Large intestine (tissue), 3 donors: ENCODE results near the gene PRRT3. TPM values are rescaled to one million over a fixed set of nuclear protein-coding genes. Genes with fewer than 3 reads are reported as not detected.

Experiments
- DNase-seq, 2 donors: peaks; one replicate each; pipeline versions ENCODE4 v3.0.0 to v3.0.0-alpha.2; 2013
- H3K27ac ChIP-seq: one replicate; pipeline ENCODE4 v1.5.1; 2013; ENCODE audit warnings: low read length
- H3K27me3 ChIP-seq: 2 replicates; pipeline ENCODE4 v1.6.1; 2013; ENCODE audit warnings: low read length; ENCODE audit not compliant: control insufficient read depth, insufficient read depth
- H3K36me3 ChIP-seq: 2 replicates; pipeline ENCODE4 v1.6.1; 2013; ENCODE audit warnings: low read length; ENCODE audit not compliant: control insufficient read depth, insufficient read depth
- H3K4me1 ChIP-seq: one replicate; pipeline ENCODE4 v1.6.1; 2013; ENCODE audit warnings: low read length; ENCODE audit not compliant: control insufficient read depth, insufficient read depth
- H3K4me3 ChIP-seq: one replicate; pipeline ENCODE4 v1.5.1; 2013; ENCODE audit warnings: low read length
- H3K9me3 ChIP-seq: one replicate; pipeline ENCODE4 v1.6.1; 2013; ENCODE audit warnings: mild to moderate bottlenecking, low read depth, low read length, moderate library complexity; ENCODE audit not compliant: control insufficient read depth
- WGBS: methylation state at CpG from one replicate; pipeline ENCODE4 v1.1.5; 2013; ENCODE audit warnings: low lambda C conversion rate; ENCODE audit not compliant: insufficient coverage; 5-methylcytosine and 5-hydroxymethylcytosine counted together
- polyA plus RNA-seq: library from polyadenylated mRNA; unstranded; fragments of 120-200 nt; gene quantifications from one replicate; pipeline ENCODE4 v1.2.1, GENCODE V29; 2013

PRRT3 gene
- polyA plus RNA-seq, 1 donor, result 1.8 TPM

GRCh38 chr3:9937486-9938238 lies 14.5 kb downstream of the PRRT3 start:
- Histone ChIP-seq H3K27ac (no peak overlapping the region), H3K4me3 (no peak overlapping the region), H3K4me1 (peaks cover 15% of the 10 kb centered on the region), H3K27me3 (no peaks in the 10 kb centered on the region), H3K9me3 (no peaks in the 10 kb centered on the region), H3K36me3 (peaks cover 26% of the 10 kb centered on the region)
- no peak for DNase-seq
- no CpG with 5 or more reads among the region's 13 CpGs for WGBS

- Histone ChIP-seq H3K9me3 (no peaks in the 10 kb centered on the region), H3K4me1 (peaks cover 15% of the 10 kb centered on the region), H3K27ac (no peak overlapping the region), H3K27me3 (no peaks in the 10 kb centered on the region), H3K4me3 (no peak overlapping the region), H3K36me3 (peaks cover 19% of the 10 kb centered on the region)
- no peak for DNase-seq
- WGBS, result no CpG with 5 or more reads among the region's 5 CpGs
These were observed 16.2 kb downstream of the PRRT3 start for GRCh38 chr3:9935966-9936510.

GRCh38 chr3:9934993-9935392 lies 17.2 kb downstream of the PRRT3 start:
- H3K36me3 ChIP-seq, result peaks cover 24% of the 10 kb centered on the region
- no peaks in the 10 kb centered on the region for H3K27me3 ChIP-seq
- peak overlapping the region; percentile 82 for H3K4me3 ChIP-seq
- no peak for DNase-seq
- H3K27ac ChIP-seq, result no peak overlapping the region
- H3K9me3 ChIP-seq, result no peaks in the 10 kb centered on the region
- WGBS, result 56% methylated on average over 4 of the region's 4 CpGs
- peaks cover 15% of the 10 kb centered on the region for H3K4me1 ChIP-seq

GRCh38 chr3:9934235-9934621 lies 18.0 kb downstream of the PRRT3 start:
- DNase-seq, result peak in 1 of 2 donors; percentile 22
- Histone ChIP-seq H3K27me3 (no peaks in the 10 kb centered on the region), H3K4me1 (peaks cover 15% of the 10 kb centered on the region), H3K27ac (peak overlapping the region; percentile 94), H3K36me3 (peaks cover 30% of the 10 kb centered on the region), H3K4me3 (peak overlapping the region; percentile 82), H3K9me3 (no peaks in the 10 kb centered on the region)
- no CpG with 5 or more reads among the region's 11 CpGs for WGBS

GRCh38 chr3:9933561-9934234 lies 18.5 kb downstream of the PRRT3 start, which contains the start of gene CRELD1:
Gene CRELD1 (plus strand): TSS chr3:9933834. CDS start chr3:9934439, 605 bp downstream.
- Histone ChIP-seq H3K36me3 (peaks cover 30% of the 10 kb centered on the region), H3K4me1 (peaks cover 15% of the 10 kb centered on the region), H3K9me3 (no peaks in the 10 kb centered on the region), H3K27me3 (no peaks in the 10 kb centered on the region), H3K27ac (peak within 1 kb of the TSS; percentile 94), H3K4me3 (peak within 1 kb of the TSS; percentile 82)
- peak; percentile 96 to 98 for DNase-seq
- WGBS, result 0% methylated on average over 5 of the region's 50 CpGs

- Histone ChIP-seq H3K4me3 (peak overlapping the region; percentile 82), H3K9me3 (no peaks in the 10 kb centered on the region), H3K4me1 (peaks cover 15% of the 10 kb centered on the region), H3K27me3 (no peaks in the 10 kb centered on the region), H3K27ac (peak overlapping the region; percentile 94), H3K36me3 (peaks cover 32% of the 10 kb centered on the region)
- whole genome bisulfite sequencing, result no CpG with 5 or more reads among the region's 77 CpGs
- peak; percentile 77 to 84 for DNase-seq
These were observed 19.2 kb downstream of the PRRT3 start for GRCh38 chr3:9932843-9933560.

GRCh38 chr3:9932535-9932842 lies 19.7 kb downstream of the PRRT3 start:
- H3K4me1 ChIP-seq, result peaks cover 15% of the 10 kb centered on the region
- H3K27ac ChIP-seq, result peak overlapping the region; percentile 94
- no peak for DNase-seq
- H3K27me3 ChIP-seq, result no peaks in the 10 kb centered on the region
- H3K4me3 ChIP-seq, result peak overlapping the region; percentile 82
- H3K9me3 ChIP-seq, result no peaks in the 10 kb centered on the region
- peaks cover 29% of the 10 kb centered on the region for H3K36me3 ChIP-seq
- no CpG with 5 or more reads among the region's 13 CpGs for WGBS

GRCh38 chr3:9930804-9931418 lies 21.3 kb downstream of the PRRT3 start:
- 92% methylated on average over 2 of the region's 4 CpGs for WGBS
- H3K36me3 ChIP-seq, result peaks cover 23% of the 10 kb centered on the region
- H3K4me1 ChIP-seq, result peaks cover 15% of the 10 kb centered on the region
- H3K4me3 ChIP-seq, result no peak overlapping the region
- H3K27me3 ChIP-seq, result no peaks in the 10 kb centered on the region
- H3K27ac ChIP-seq, result no peak overlapping the region
- no peaks in the 10 kb centered on the region for H3K9me3 ChIP-seq
- no peak for DNase-seq

- no peak for DNase-seq
- no peak overlapping the region for H3K27ac ChIP-seq
- WGBS, result no CpG with 5 or more reads among the region's 23 CpGs
These were observed 24.1 kb downstream of the PRRT3 start for GRCh38 chr3:9928158-9928557.

More at GRCh38 chr3:9928158-9928557, 24.1 kb downstream of the PRRT3 start:
- H3K9me3 ChIP-seq, result no peaks in the 10 kb centered on the region
- H3K36me3 ChIP-seq, result peaks cover 37% of the 10 kb centered on the region
- H3K4me3 ChIP-seq, result no peak overlapping the region
- no peaks in the 10 kb centered on the region for H3K27me3 ChIP-seq
- no peaks in the 10 kb centered on the region for H3K4me1 ChIP-seq
